A549 (cell line): ENCODE results near the gene ZNF410. TPM values are rescaled to one million over a fixed set of nuclear protein-coding genes. Genes with fewer than 3 reads are reported as not detected.

Source experiments
- ATAC-seq, 2 experiments: fragments of 200-7000 bp in 1 of 2; fragments of >200 bp in 1 of 2; cut with Nextera tagmentation in 1 of 2; cut with Tn5 transposase in 1 of 2; 3 replicates each; pipeline versions ENCODE4 v1.8.0 to v1.9.1; 2018 to 2020; ENCODE audit warnings: mild to moderate bottlenecking in 1 of 2, moderate library complexity in 1 of 2
- CTCF ChIA-PET: fragments of 300-600 bp; sonication (Branson Sonifier 250); formaldehyde crosslinking; extraction: SDS; loops from one replicate; lab custom pipeline; 2021; ENCODE audit warnings: antibody characterized with exemption, inconsistent platforms; lab: Yijun Ruan, JAX
- POLR2A ChIA-PET: fragments of 350-600 bp; formaldehyde crosslinking; extraction: SDS; loops from one replicate; lab custom pipeline; 2021; ENCODE audit warnings: antibody characterized with exemption, inconsistent platforms; lab: Yijun Ruan, JAX
- DNase-seq, 2 experiments: peaks; one replicate each; pipeline versions ENCODE4 v3.0.0 to v3.0.0-alpha.2; 2011 to 2016; ENCODE audit warnings: low read depth in 1 of 2, low spot score in 1 of 2
- FAIRE-seq: peaks from 2 replicates; lab custom pipeline; 2011; peaks lifted over from hg19 to GRCh38; lab: Jason Lieb, UNC
- H3K27ac ChIP-seq, 2 experiments: fragments of >200 bp; sonication (Bioruptor Twin); formaldehyde crosslinking; 3 replicates each; pipeline ENCODE4 v1.5.1; 2016 to 2017
- H3K4me1 ChIP-seq: fragments of >200 bp; sonication (Bioruptor Twin); formaldehyde crosslinking; 3 replicates; pipeline ENCODE4 v1.6.1; 2016
- H3K4me2 ChIP-seq: fragments of >200 bp; sonication (Bioruptor Twin); formaldehyde crosslinking; 3 replicates; pipeline ENCODE4 v1.6.1; 2016
- H3K4me3 ChIP-seq: fragments of >200 bp; sonication (Bioruptor Twin); formaldehyde crosslinking; 3 replicates; pipeline ENCODE4 v1.5.1; 2016
- H3K9me3 ChIP-seq: fragments of >200 bp; sonication (Bioruptor Twin); formaldehyde crosslinking; 3 replicates; pipeline ENCODE4 v1.6.1; 2016
- BCL3 ChIP-seq: fragments of >200 bp; sonication (Bioruptor Twin); formaldehyde crosslinking; IDR thresholded peaks from 3 replicates; pipeline ENCODE4 v1.6.1; 2016
- CBX2 ChIP-seq: fragments of 200-600 bp; sonication (generic); IDR thresholded peaks from 2 replicates; pipeline ENCODE4 v1.6.1; 2016; ENCODE audit warnings: low read depth, mild to moderate bottlenecking, borderline replicate concordance
- EHMT2 ChIP-seq: fragments of 200-600 bp; sonication (generic); IDR thresholded peaks from 2 replicates; pipeline ENCODE4 v1.6.1; 2016; ENCODE audit warnings: antibody characterized with exemption, low read depth, mild to moderate bottlenecking, moderate library complexity
- ESRRA ChIP-seq: fragments of 150-350 bp; IDR thresholded peaks from 2 replicates; pipeline ENCODE4 v1.6.1; 2014; ENCODE audit warnings: mild to moderate bottlenecking, low read length, borderline replicate concordance
- FOSB ChIP-seq: fragments of 250-450 bp; sonication (Bioruptor Pico); IDR thresholded peaks from 2 replicates; pipeline ENCODE4 v1.5.0; 2020; ENCODE audit warnings: mild to moderate bottlenecking, moderate library complexity
- HDAC2 ChIP-seq: fragments of 200-600 bp; sonication (generic); IDR thresholded peaks from 2 replicates; pipeline ENCODE4 v1.6.1; 2016
- HOXB5 ChIP-seq: fragments of 250-450 bp; sonication (Bioruptor Pico); IDR thresholded peaks from 2 replicates; pipeline ENCODE4 v1.5.0; 2020; ENCODE audit warnings: mild to moderate bottlenecking, moderate library complexity
- KDM1A ChIP-seq: fragments of 200-600 bp; sonication (generic); IDR thresholded peaks from 2 replicates; pipeline ENCODE4 v1.6.1; 2016; ENCODE audit warnings: low read depth, mild to moderate bottlenecking
- MYC ChIP-seq: IDR thresholded peaks from 2 replicates; pipeline ENCODE4 v1.6.1; 2012; ENCODE audit warnings: mild to moderate bottlenecking, inconsistent platforms, low read length, improper control_type of control experiment, borderline replicate concordance
- NFE2L2 ChIP-seq: fragments of 150-350 bp; conservative IDR thresholded peaks from 2 replicates; pipeline ENCODE4 v1.6.1; 2014; ENCODE audit warnings: low read length
- NPAS2 ChIP-seq: fragments of 250-450 bp; sonication (Bioruptor Pico); IDR thresholded peaks from 2 replicates; pipeline ENCODE4 v1.8.0; 2022; ENCODE audit warnings: mild to moderate bottlenecking, moderate library complexity, borderline replicate concordance
- PHF8 ChIP-seq: fragments of 200-600 bp; sonication (generic); IDR thresholded peaks from 2 replicates; pipeline ENCODE4 v1.6.1; 2016; ENCODE audit warnings: low read depth, mild to moderate bottlenecking, antibody characterized with exemption, moderate library complexity, borderline replicate concordance
- POLR2A ChIP-seq: IDR thresholded peaks from 2 replicates; pipeline ENCODE4 v1.6.1; 2012; ENCODE audit warnings: mild to moderate bottlenecking, low read length
- RARB ChIP-seq: fragments of 250-450 bp; sonication (Bioruptor Pico); IDR thresholded peaks from 2 replicates; pipeline ENCODE4 v1.8.0; 2021; ENCODE audit warnings: mild to moderate bottlenecking, moderate library complexity
- RNF2 ChIP-seq: fragments of 200-600 bp; sonication (generic); IDR thresholded peaks from 2 replicates; pipeline ENCODE4 v1.6.1; 2016; ENCODE audit warnings: low read depth, mild to moderate bottlenecking, antibody characterized with exemption, moderate library complexity, borderline replicate concordance
- TFCP2L1 ChIP-seq: fragments of 250-450 bp; sonication (Bioruptor Pico); IDR thresholded peaks from 2 replicates; pipeline ENCODE4 v1.5.0; 2021; ENCODE audit warnings: mild to moderate bottlenecking
- TP53 ChIP-seq: fragments of 250-450 bp; sonication (Bioruptor Pico); IDR thresholded peaks from 2 replicates; pipeline ENCODE4 v1.5.0; 2021; ENCODE audit warnings: mild to moderate bottlenecking, moderate library complexity
- USF2 ChIP-seq: fragments of 450-650 bp; IDR thresholded peaks from 2 replicates; pipeline ENCODE4 v1.6.1; 2014; ENCODE audit warnings: antibody characterized with exemption
- ZC3H11A ChIP-seq: fragments of 450-650 bp; IDR thresholded peaks from 2 replicates; pipeline ENCODE4 v1.6.1; 2014; ENCODE audit warnings: antibody characterized with exemption, mild to moderate bottlenecking
- ZNF302 ChIP-seq: fragments of 250-450 bp; sonication (Bioruptor Pico); IDR thresholded peaks from 2 replicates; pipeline ENCODE4 v1.9.0; 2021; ENCODE audit warnings: inconsistent platforms, mild to moderate bottlenecking, moderate library complexity
- WGBS: methylation state at CpG from one replicate; pipeline ENCODE4 v1.1.6; 2017; ENCODE audit errors: missing lambda C conversion rate; 5-methylcytosine and 5-hydroxymethylcytosine counted together
- polyA plus RNA-seq, 4 experiments: library from polyadenylated mRNA; depleted of rRNA in 3 of 4; stranded (reverse); fragments of >200 nt; fragmentation: RNase III in 1 of 4; extraction: RNeasy Plus Mini Kit Qiagen cat#74134 plus additional on column Dnase treatment in 1 of 4; gene quantifications; 2 replicates in 3 of 4; 3 replicates in 1 of 4; pipeline ENCODE4 v1.2.3, GENCODE V29; 2011 to 2017
- TF ChIP-seq, protein P1 (sequence below): fragments of 150-350 bp; IDR thresholded peaks from 2 replicates; pipeline ENCODE4 v1.6.1; 2014; ENCODE audit warnings: low read depth, mild to moderate bottlenecking, low read length

The ZNF410 gene
- polyA plus RNA-seq, 2 of the 4 experiments (the other 2 are of a cell fraction): 35.8 to 70.8 TPM

DNA sequence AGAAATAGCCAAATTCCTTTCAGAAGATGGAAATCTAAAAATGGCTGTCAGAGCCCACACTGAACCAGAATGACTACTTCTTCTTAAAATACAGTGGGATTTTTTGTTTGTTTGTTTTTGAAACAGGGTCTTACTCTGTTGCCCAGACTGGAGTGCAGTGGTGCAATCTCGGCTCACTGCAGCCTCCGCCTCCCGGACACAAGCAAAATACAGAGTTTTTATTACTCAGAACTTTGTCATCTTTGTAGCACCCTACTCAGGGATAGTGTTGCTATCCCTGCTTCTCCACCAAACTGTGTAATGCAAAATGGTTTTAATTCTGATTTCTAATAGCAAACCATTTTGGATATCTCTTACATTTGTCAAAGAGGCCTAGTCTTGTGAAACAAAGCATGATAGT, 16.4 kb downstream of the ZNF410 start (continued):
- TF ChIP-seq NPAS2 (CRISPR knock-in tag) (no peak), CBX2 (no peak), NFE2L2 (no peak), ZNF302 (CRISPR knock-in tag) (no peak), RARB (CRISPR knock-in tag) (no peak), BCL3 (no peak), EHMT2 (no peak), KDM1A (no peak)
- TF ChIP-seq, protein P1, sequence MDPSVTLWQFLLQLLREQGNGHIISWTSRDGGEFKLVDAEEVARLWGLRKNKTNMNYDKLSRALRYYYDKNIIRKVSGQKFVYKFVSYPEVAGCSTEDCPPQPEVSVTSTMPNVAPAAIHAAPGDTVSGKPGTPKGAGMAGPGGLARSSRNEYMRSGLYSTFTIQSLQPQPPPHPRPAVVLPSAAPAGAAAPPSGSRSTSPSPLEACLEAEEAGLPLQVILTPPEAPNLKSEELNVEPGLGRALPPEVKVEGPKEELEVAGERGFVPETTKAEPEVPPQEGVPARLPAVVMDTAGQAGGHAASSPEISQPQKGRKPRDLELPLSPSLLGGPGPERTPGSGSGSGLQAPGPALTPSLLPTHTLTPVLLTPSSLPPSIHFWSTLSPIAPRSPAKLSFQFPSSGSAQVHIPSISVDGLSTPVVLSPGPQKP: no peak

DNA sequence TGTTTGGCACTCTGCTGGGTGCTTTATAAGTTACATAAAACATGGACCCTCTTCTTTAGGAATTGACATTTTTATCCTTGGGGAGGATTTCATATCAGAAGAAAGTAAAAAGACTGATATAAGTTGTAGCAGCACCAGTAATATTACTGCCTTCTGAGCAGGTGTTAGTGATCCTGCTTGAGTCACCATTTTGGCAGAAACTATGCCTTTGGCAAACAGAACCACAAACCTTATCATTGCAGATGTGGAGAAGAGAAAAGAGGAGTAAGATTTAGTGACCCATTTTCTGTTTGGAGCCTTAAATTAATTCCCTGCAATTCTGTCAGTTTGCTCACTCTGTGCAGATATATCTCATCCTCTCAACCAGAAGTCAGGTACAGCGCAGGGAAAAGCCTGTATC, 23.0 kb downstream of the ZNF410 start:
- no peak for TF ChIP-seq USF2
- no peak for TF ChIP-seq MYC
- no peak for TF ChIP-seq NFE2L2
- TF ChIP-seq PHF8: no peak
- no peak for TF ChIP-seq HOXB5 (CRISPR knock-in tag)
- TF ChIP-seq POLR2A: no peak
- no peak for TF ChIP-seq EHMT2
- no peak for TF ChIP-seq ZC3H11A
- TF ChIP-seq HDAC2: no peak
- TF ChIP-seq ESRRA: no peak
- no peak for TF ChIP-seq FOSB
- no peak for TF ChIP-seq TP53
- TF ChIP-seq BCL3: no peak
- TF ChIP-seq CBX2: no peak
- 0 out of 3 replicates have a peak, but pooled peaks cover 4% of the 10 kb centered on the region for H3K9me3 ChIP-seq
- no peak for DNase-seq
- H3K4me2 ChIP-seq: no peak overlapping the region
- H3K4me1 ChIP-seq: no peaks in the 10 kb centered on the region
- ATAC-seq: no peak
- 96% methylated on average over 1 of the region's 1 CpG for WGBS
- no peak overlapping the region for H3K4me3 ChIP-seq
- FAIRE-seq: no peak
- no peak overlapping the region for H3K27ac ChIP-seq
- ChIA-PET POLR2A (no interaction called here), CTCF (interaction anchor here (0.7 kb wide), 1 partner anchor 56 kb away, joined by 3 read pairs; no protein-coding TSS in a partner anchor)

DNA sequence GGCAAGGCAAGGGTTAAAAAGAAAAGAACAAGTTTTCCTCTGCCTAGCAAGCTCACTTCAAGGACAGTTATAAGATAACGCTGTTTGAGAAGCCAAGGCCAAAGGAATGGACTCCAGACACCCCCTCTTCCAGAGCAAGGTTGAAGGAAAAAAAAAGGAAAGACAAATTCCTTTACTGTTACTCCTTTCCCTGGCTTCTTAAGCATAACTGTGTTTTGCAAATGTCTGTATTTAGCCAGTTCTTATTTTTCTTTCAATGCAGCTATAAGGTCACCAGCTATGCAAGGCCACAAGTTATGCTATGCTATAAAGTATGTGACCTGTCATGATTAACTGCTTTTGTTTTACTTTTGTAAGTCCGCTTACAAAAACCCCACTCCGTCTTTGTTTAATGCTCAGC, 26.6 kb downstream of the ZNF410 start:
- no peak for TF ChIP-seq TFCP2L1
- TF ChIP-seq RNF2: no peak
- no peak for TF ChIP-seq BCL3
- no peak for TF ChIP-seq POLR2A
- no peak overlapping the region for H3K4me3 ChIP-seq
- FAIRE-seq (no peak), ATAC-seq (no peak), DNase-seq (peak in 1 of 2 experiments; percentile 38)
- CTCF ChIA-PET: interaction anchor here (1.9 to 2.2 kb wide), 2 partner anchors 15 to 22 kb away, joined by 5 to 10 read pairs; no protein-coding TSS in a partner anchor
- POLR2A ChIA-PET: no interaction called here
- no peak overlapping the region for H3K4me2 ChIP-seq
- 0 out of 3 replicates have a peak, but pooled peaks cover 6% of the 10 kb centered on the region for H3K4me1 ChIP-seq
- no peak overlapping the region for H3K27ac ChIP-seq
- H3K9me3 ChIP-seq: 0 out of 3 replicates have a peak, but pooled peaks cover 4% of the 10 kb centered on the region
- WGBS: 98% methylated on average over 3 of the region's 3 CpGs
